Coronary artery (tissue), 2 donors: Measurements from ENCODE around the gene NFILZ.

ENCODE experiments used
- DNase-seq: peaks from one replicate; pipeline ENCODE4 v3.0.0-alpha.2; 2017; ENCODE audit warnings: low spot score
- H3K27ac ChIP-seq, 2 donors: fragments of 200-600 bp; sonication (generic); one replicate each; pipeline ENCODE4 v1.5.1; 2016 to 2019
- H3K4me3 ChIP-seq: fragments of 200-600 bp; sonication (generic); 2 replicates; pipeline ENCODE4 v1.5.1; 2016; ENCODE audit warnings: mild to moderate bottlenecking, moderate library complexity
- CTCF ChIP-seq: fragments of 200-600 bp; sonication (generic); IDR thresholded peaks from one replicate; pipeline ENCODE4 v1.5.1; 2019; ENCODE audit warnings: antibody characterized with exemption

NFILZ gene

GRCh38 chr19:8605514-8605913 is 24.9 kb upstream of the NFILZ start:
- Histone ChIP-seq H3K27ac (no peak overlapping the region), H3K4me3 (no peak overlapping the region)
- DNase-seq, result no peak
- no peak for TF ChIP-seq CTCF

- Histone ChIP-seq H3K4me3 (peak overlapping the region; percentile 29), H3K27ac (peak overlapping the region in 1 of 2 donors; percentile 95)
- peak; percentile 92 for DNase-seq
- TF ChIP-seq CTCF, result no peak
Measured at GRCh38 chr19:8607386-8607785, 23.0 kb upstream of the NFILZ start.

GRCh38 chr19:8608941-8609278 is 21.5 kb upstream of the NFILZ start:
- DNase-seq, result no peak
- Histone ChIP-seq H3K4me3 (peak overlapping the region; percentile 97), H3K27ac (peak overlapping the region; percentile 52 to 95)
- TF ChIP-seq CTCF, result no peak

GRCh38 chr19:8609279-8610040 is 21.0 kb upstream of the NFILZ start:
- no peak for DNase-seq
- Histone ChIP-seq H3K27ac (peak overlapping the region; percentile 52 to 95), H3K4me3 (peak overlapping the region; percentile 97)
- TF ChIP-seq CTCF, result no peak

- DNase-seq, result no peak
- Histone ChIP-seq H3K4me3 (peak within 1 kb of the TSS; percentile 97), H3K27ac (peak within 1 kb of the TSS; percentile 69 to 95)
- no peak for TF ChIP-seq CTCF
Measured at GRCh38 chr19:8610041-8610935, 20.1 kb upstream of the NFILZ start, which contains the start of gene ADAMTS10. ADAMTS10 (minus strand) TSS chr19:8610715; CDS start chr19:8605710, 5,005 bp downstream.

GRCh38 chr19:8610936-8611300 is 19.5 kb upstream of the NFILZ start:
- DNase-seq, result no peak
- Histone ChIP-seq H3K4me3 (peak overlapping the region; percentile 97), H3K27ac (peak overlapping the region; percentile 52 to 95)
- TF ChIP-seq CTCF, result no peak
